GM18951 (cell line): ENCODE results near the gene LCORL.

Experiments
- POLR2A ChIP-seq: IDR thresholded peaks from 4 replicates; pipeline ENCODE4 v1.6.1; 2011; ENCODE audit warnings: mild to moderate bottlenecking; ENCODE audit not compliant: insufficient read length, insufficient read depth; ENCODE audit errors: extremely low read depth
- in situ Hi-C: fragments of 300-500 bp; cut with MboI; formaldehyde crosslinking; loops from one replicate; pipeline ENCODE4 v1.12.0; 2022; ENCODE audit warnings: low sequenced_read_pairs, mixed read lengths, inconsistent platforms; ENCODE audit not compliant: unreplicated experiment

Gene LCORL

DNA sequence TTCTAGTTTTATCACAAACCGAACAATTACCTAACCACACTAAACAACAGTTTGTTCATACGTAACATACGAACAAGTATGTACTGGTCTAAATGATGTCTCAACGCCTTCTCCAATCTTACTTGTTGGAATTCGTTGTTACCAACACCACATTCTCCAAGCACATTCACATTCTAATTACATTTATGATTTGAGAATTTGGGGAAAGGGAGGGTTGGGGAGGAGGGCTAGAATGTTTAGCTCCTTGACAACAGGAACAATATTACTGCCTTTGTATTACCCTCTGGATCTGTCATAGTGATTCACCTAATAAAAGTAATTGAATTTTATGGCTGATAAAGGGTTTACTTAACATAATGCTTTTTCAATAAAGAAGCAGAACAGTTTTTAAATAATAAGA, 24.4 kb downstream of the LCORL start:
- in situ Hi-C loops, result no loop called here

DNA sequence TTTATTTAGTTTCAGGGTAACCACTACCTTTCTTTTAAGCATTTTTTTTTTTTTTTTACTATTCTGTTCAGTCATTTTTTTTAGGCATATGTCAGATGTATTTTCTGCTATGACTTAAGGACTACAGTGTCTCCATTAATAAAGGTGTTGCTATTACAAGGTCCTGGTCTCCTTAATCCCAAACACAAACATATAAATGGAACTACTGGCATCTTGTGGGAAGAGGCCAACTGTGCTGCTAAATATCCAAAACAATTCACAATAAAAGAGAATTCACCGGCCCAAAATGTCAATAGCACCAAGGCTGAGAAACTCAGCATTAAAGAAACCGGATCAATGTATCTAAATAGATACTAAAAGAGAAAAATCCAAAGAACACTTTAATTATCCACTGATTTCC, 26.4 kb downstream of the LCORL start:
- TF ChIP-seq POLR2A, result no peak
- in situ Hi-C loops, result no loop called here

More for the DNA sequence above, 24.4 kb downstream of the LCORL start:
- TF ChIP-seq POLR2A, result no peak

DNA sequence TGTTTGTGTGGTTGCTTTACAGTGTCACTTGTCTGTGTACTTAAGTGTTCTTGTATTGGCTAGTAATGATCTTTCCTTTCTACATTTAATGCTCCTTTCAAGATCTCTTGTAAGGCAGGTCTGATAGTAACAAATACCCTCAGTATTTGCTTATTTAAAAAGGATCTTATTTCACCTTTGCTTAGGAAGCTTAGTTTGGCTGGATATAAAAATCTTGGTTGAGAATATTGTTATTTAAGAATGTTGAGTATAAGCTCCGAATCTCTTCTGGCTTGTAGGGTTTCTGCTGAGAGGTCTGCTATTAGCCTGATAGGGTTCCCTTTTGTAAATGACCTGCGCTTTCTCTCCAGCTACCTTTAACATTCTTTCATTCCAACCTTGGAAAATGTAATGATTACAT, 35.7 kb downstream of the LCORL start:
- no peak for TF ChIP-seq POLR2A
- in situ Hi-C loops, result no loop called here

DNA sequence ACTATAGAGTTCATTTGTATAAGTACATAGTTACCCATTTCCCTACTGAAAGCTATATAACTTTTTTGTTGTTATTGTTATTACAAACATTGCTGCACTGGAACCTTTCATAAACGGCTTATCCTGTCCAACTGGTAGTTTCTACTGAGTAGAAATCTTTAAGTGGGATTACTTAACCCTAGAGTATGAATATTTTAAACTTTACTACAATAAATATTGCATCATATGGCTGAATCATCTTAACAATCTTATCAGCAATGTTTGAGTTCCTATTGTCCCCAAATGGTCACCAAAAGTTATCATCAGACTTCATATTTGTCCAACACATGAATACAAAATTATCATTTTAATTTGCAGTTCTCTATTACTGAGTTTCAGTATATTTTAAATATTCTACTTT, 40.5 kb downstream of the LCORL start:
- in situ Hi-C loops, result no loop called here
- no peak for TF ChIP-seq POLR2A

DNA sequence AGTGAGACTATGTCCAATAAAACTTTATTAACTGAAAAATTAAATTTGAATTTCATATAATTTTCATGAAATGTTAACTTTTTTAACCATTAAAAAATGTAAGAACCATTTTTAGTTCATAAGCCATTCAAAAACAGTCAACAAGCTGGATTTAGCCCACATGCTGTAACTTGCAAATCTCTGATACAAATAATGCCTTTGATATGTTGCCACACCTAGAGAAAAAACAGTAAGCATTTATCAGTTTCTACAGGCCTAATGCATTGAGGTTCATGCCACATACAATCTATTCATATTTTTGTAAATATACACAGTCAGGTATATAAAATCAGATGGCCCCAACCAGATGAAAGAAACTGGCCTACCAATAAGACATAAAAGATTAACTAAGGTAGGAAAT, 52.8 kb downstream of the LCORL start:
- no peak for TF ChIP-seq POLR2A
- in situ Hi-C loops, result no loop called here

DNA sequence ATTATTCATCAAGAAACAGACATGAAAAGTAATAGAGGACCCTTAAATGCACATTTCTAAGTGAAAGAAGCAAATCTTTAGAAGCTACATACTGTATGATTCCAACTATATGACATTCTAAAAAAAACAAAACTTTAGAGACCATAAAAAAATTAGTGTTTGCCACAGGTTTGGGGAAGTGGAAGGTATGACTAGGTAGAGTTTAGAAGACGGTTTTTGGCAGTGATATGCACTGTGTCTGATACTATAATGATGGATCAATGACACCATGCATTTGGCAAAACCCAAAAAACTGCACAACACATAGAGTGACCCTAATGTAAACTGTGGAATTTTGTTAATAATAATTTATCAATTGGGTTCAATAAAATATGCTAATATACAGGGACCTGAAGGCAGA, 54.5 kb downstream of the LCORL start:
- in situ Hi-C loops, result no loop called here
- no peak for TF ChIP-seq POLR2A

DNA sequence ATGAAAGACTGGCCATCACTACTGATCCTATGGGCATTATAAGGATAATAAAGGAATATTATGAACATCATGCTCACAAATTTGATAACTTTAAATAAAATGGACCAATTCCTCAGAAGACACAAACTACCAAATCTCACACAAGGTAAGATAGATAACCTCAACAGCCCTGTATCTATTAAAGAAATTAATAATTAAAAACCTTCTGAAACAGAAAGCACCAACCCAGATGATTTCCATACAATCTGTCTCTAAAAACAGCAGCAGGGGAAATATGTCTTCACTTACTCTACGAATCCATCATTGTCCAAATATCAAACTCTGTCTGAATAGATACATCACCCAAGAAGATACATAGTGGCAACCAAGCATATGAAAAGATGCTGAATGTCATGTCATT, 55.2 kb downstream of the LCORL start:
- no peak for TF ChIP-seq POLR2A
- in situ Hi-C loops, result no loop called here

DNA sequence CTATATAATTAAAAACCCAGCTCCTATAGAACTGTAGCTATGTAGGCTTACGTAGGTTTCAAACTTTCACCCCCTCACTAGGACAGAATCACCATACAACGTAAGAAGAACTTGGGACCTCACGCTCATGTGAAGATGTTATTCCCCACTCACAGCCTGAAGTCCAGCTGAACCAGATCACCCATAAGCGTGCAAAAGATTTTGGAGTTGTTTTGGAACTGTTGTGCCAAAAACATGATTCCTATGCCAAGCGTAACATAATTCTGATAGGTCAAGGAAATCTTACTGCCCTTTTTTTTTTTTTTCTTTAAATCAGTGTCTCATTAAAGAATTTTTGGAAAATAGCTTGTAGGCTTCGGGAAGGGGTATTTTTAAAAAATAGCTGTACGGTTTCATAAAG, 57.0 kb downstream of the LCORL start:
- in situ Hi-C loops, result no loop called here

DNA sequence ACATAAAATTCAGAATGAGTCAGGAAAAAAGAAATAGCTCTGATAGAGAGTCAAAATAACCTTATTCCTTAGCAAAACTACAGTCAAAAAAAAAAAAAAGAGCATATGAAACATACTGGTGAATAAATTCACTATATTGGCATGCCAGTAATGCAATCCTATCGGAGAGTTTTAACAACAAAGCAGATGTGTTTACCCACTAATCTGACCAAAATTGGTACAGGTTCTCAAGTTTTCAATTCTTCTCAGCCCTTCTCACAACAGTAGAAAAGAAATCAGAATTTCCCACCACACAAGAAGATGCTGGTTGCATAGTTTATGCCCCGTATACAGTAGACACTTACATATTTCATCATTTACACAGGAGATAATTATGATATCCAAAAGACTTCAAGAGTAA, 59.4 kb downstream of the LCORL start:
- TF ChIP-seq POLR2A, result no peak

More for the DNA sequence above, 57.0 kb downstream of the LCORL start:
- no peak for TF ChIP-seq POLR2A

DNA sequence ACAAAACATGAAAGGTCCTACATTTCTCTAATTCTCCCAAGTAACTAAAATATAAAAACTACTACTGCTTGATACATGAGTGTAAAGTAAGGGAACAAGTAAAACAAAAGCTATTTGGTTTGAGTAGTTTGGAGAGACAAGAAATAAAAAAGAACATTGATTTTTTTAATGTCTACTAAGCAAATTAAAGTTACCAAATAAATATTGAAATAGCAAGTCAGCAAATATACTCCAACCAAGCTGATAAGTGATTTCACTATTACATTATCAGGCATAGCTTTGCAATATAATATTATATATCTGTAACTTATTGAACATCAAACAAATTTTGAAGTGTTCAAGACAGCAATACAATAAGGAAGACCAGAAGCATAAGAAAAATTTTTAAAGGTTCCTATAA, 60.3 kb downstream of the LCORL start:
- in situ Hi-C loops, result no loop called here
- no peak for TF ChIP-seq POLR2A

More for the DNA sequence above, 59.4 kb downstream of the LCORL start:
- in situ Hi-C loops, result no loop called here

DNA sequence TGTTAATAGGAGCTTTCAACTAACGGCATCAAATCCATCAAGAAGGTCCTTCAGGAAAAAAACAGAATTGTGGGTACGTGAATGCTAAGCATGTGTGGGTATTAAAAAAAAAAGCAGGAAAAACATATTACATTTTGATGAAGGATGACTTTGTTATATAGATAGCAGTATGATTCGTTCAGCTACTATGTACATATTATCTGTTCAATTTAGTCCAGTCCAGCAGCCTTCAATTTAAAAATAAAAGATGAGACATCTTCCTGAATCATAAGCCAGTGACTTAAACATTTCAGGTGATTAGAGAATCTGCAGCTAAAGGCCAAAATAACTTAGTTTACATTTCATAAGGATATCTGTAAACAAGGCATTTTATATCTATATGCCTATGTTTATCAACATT, 63.4 kb downstream of the LCORL start:
- in situ Hi-C loops, result no loop called here
- TF ChIP-seq POLR2A, result no peak

DNA sequence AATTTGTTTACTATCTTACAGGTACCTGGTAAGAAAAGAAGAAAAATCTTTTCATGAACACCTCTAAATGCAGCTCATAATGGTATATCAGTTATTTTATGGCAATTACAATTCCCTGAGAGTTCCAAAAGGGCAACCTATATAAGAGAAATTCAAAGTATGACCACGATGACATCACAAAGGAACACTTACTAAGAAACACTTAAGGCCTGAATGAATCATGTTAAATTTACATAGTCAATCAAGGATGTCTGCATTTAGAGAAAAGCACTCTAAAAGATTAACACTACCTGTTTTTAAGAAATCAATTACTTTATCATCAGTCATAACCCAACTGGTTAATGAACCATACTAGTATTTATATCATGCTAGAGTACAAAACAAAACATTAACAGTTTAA, 63.9 kb downstream of the LCORL start:
- in situ Hi-C loops, result no loop called here
- no peak for TF ChIP-seq POLR2A

DNA sequence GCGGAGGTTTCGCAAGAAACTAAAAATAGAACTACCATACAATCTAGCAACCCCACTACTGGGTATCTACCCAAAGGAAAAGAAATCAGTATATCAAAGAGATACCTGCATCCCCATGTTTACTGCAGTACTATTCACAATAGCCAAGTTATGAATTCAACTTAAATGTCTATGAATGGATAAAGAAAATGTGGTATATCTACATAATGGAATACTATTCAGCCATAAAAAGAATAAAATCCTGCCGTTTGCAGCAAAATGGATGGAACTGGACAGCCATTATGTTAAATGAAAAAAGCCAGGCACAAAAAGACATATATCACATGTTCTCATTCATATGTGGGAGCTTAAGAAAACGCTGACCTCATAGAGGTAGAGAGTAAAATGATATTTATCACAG, 65.3 kb downstream of the LCORL start:
- no peak for TF ChIP-seq POLR2A
- in situ Hi-C loops, result no loop called here

DNA sequence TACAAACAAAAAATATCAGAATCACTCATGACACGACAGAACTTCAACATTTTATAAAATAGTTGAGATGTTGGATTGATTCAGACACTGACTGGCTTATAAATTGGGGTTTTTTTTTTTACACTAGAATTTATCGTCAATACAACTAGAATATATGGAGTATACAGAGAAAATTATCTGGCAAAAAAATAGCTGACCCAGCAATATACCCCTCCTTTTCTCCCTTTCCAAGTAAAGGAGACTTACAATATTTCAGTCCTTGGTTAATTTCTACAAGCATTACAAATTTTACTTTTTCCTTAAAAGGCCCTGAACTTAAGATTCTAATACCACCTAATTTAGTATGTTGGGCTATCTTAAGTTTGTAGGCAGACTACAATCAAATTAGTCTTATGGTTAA, 76.3 kb downstream of the LCORL start:
- TF ChIP-seq POLR2A, result no peak
- in situ Hi-C loops, result no loop called here

DNA sequence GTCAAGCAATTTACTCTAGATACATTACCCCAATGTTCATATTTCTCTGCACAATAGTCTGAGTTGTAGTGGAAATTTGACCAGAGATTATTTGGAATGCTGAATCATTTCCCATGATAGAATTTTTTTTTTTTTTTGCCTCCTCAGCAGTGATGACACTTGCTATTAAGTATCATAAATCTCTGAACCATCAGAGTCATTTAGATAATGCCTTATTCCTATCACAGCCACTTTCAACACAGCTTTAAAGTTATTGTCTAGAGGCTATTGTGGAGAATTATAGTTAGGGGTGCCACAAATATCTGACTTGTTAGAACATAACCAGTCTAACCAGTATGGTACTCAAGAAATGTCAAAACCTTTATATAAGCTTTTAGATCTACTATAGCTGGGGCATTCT, 79.8 kb downstream of the LCORL start:
- TF ChIP-seq POLR2A, result no peak
- in situ Hi-C loops, result no loop called here
